NCI-H1436 (cell line): ENCODE data around the gene PLCH1.

Source experiments
- DNase-seq: peaks from one replicate; lab custom pipeline; 2025; lab: John Stamatoyannopoulos, UW

The PLCH1 gene

DNA sequence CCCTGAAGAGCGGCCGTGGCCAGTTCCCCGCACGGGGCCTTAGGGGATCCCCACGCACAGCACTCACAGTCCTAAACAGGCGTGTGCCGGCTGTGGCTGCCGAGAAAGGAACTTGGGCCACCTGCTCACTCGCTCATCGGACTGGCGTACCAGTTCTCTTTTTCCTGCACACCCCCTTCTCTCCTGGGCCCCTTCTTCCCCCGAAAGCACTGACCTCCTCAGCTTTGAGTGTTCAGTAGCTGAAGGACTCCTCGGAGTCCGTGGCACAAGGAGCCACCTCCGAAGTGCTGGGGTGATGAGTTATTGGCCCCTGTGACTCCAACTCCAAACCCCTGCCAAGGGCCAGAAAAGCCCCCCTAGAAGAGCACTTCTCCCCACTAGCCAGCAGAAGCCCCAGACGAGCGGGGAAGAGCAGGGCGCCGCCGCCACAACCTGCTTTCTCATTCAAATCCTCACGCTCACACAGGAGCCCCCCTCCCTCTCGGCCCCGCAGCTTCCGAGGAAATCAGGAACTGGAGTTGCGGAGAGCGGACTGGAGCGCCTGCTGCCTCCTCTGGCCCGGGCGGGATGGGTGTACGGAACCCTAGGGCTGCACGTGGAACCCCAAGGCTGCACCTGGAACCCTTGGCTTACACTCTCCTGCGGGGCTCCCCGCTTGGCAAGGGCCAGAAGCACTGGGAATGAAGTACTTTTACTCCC lies at the start of gene PLCH1:
Gene PLCH1, minus strand, starts transcription at position 446 of the 699 bp plus-strand sequence. CDS start 40,847 bp downstream, outside the sequence.
- DNase-seq = peak; percentile 74

DNA sequence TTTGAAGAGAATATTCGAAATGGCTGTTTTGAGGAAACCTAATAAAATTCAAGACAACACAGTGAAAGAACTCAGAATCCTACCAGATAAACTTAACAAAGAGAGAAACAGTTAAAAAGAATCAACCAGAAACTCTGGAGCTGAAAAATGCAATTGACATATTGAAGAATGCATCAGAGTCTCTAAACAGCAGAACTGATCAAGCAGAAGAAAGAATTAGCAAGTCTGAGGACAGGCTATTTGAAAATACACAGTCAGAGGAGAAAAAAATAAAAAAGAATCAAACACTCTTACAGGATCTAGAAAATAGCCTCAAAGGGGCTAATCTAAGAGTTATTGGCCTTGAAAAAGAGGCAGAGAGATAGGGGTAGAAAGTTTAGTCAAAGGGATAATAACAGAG lies 47.7 kb upstream of the PLCH1 start:
- DNase-seq = no peak

GRCh38 chr3:155791190-155791589 lies 46.3 kb upstream of the PLCH1 start:
- no peak for DNase-seq

GRCh38 chr3:155790272-155790925 lies 45.5 kb upstream of the PLCH1 start:
- no peak for DNase-seq

DNA sequence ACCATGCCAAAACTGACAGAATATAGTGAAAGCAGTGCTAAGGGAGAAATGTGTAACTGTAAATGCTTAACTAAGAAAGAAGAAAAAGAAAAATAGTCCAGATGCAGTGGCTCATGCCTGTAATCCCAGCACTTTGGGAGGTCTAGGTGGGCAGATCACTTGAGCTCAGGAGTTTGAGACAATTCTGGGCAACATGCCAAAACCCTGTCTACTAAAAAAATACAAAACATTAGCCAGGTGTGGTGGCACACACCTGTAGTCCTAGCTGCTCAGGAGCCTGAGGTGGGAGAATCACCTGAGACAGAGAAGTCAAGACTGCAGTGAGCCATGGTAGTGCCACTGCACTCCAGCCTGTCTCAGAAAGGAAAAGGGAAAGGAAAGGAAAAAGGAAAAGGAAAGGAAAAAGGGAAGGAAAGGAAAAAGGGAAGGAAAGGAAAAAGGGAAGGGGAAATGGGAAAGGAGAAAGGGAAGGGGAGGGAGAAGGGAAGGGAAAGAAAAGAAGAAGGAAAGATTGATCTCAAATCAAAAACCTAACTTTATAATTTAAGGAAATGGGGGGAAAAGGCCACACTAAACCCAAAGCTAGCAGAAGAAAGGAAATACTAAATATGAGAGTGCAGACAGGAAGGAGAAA lies 40.9 kb upstream of the PLCH1 start:
- DNase-seq = no peak

GRCh38 chr3:155782390-155782953 lies 37.6 kb upstream of the PLCH1 start:
- no peak for DNase-seq

- DNase-seq = no peak
Observed at GRCh38 chr3:155780291-155780690, 35.4 kb upstream of the PLCH1 start.

DNA sequence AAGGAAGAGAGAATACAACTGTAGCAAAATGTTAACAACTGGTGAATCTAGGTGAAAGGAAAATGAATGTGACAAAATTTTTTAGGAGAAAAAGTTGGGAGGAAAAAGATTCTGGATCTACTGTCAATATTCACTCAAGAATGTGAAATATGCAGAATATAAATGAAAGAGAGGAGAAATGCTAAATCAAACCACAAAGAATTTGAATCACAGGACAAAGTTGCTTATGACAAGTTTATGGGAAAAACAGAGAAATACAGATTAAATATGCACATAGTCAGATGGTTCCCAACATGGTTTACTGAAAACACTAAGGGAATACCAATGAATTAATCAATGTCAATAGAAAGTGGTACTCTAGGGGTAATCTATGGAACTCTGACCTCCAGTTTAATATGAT lies 33.6 kb upstream of the PLCH1 start:
- no peak for DNase-seq

GRCh38 chr3:155772801-155773200 lies 27.9 kb upstream of the PLCH1 start:
- DNase-seq = no peak

DNA sequence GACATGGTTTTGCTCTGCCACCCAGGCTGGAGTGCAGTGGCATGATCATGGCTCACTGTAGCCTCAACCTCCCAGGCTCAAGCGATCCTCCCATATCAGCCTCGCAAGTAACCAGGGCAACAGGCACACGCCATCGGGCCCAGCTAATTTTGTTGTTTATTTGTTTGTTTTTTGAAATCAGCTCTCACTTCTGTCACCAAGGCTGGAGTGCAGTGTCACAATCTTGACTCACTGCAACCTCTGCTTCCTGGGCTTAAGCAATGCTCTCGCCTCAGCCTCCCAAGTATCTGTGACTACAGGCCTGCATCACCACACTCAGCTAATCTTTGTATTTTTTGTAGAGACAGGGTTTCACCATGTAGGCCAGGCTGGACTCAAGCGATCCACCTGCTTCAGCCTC lies 26.3 kb upstream of the PLCH1 start:
- DNase-seq = no peak

- DNase-seq = no peak
Observed at GRCh38 chr3:155766206-155766605, 21.3 kb upstream of the PLCH1 start.

DNA sequence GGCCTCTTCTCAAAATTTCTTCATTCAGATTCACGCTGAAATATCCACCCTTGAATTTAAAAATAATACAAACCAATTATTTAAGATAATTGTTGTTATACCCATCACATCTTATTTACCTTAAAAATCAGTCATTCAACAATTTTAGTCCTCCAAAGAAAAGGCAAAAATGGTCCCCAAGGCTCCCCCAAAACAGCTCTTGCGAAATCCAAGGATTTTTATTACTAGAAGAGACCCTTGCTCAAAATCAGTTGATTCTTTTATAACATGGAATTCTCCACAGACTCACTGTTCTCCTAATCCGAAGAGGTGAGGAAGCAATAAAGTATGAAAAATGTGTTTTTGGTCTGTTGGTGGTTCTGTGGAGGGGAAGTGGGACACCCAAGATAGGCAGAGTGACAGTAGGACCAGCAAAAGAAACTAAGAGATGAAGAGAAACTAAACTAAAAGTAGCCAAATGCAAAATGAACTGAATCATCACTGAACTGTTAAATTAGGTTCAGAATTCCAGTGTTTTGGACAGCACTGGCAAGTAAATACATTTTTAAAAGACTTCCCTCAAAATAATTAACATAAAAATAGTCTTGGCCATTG lies 19.1 kb upstream of the PLCH1 start:
- DNase-seq = no peak

- no peak for DNase-seq
Observed at GRCh38 chr3:155760653-155761052, 15.8 kb upstream of the PLCH1 start.

DNA sequence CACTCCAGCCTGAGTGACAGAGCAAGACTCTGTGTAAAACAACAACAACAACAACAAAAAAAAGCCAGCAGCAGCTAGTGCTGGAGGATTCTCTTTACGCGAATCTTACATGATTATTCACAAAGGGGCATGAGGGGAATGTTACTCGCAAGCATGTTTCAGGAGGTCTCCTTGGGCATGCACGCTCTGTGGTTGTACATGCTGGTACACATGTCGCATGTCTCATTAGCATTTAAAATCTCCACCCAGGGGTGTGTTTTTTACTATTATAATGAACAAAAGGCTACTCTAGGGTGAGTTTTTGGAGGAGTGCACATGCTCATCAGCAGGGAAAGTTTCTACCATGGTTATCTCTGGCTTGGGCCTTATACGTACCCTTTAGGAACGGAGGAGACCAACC lies 12.7 kb upstream of the PLCH1 start:
- no peak for DNase-seq

DNA sequence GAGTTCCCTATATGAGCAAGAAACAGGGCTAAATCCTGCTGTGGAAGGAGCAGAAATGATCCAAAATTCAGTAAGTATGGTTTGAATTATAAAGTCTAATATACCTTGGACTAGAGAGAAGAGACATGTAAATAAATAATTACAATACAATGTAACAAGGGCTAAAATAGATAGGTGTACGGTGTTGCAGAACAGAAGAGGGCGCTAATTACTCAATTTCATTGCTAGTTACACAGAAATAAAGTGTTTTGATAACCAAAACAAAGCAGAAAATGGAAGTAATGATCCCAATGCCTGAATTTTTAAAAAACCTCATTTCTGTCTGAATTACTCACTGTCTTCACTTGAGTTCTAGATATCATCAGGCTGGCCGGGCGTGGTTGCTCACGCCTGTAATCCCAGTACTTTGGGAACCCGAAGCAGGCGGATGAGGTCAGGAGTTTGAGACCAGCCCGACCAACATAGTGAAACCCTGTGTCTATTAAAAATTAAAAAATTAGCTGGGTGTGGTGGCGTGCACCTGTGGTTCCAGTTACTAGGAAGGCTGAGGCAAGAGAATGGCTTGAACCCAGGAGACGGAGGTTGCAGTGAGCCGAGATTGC lies 8.3 kb upstream of the PLCH1 start:
- peak; percentile 48 for DNase-seq

GRCh38 chr3:155748611-155749365 lies 3.9 kb upstream of the PLCH1 start:
- DNase-seq = no peak

- no peak for DNase-seq
Observed at GRCh38 chr3:155747946-155748290, 3.0 kb upstream of the PLCH1 start.

GRCh38 chr3:155747286-155747945 lies 2.5 kb upstream of the PLCH1 start:
- DNase-seq = no peak

DNA sequence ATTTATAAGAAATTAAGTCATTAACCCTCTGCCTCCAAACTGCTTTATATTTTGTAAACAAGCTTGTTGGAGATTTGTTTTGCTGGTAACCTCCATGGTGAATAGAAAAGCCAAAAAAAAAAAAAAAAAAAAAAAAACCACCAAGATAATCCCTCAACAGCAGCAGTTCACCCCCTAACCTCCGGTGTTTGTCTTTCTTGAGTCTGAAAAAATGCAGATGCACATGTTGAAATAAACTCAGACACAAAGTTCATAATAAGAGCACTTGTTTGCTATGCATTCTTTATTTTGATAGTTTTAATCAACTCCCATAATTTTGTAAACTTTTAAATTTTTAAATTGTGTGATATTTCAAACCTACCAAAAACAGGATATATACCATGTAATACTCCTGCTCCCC lies 1.8 kb upstream of the PLCH1 start:
- DNase-seq = no peak

DNA sequence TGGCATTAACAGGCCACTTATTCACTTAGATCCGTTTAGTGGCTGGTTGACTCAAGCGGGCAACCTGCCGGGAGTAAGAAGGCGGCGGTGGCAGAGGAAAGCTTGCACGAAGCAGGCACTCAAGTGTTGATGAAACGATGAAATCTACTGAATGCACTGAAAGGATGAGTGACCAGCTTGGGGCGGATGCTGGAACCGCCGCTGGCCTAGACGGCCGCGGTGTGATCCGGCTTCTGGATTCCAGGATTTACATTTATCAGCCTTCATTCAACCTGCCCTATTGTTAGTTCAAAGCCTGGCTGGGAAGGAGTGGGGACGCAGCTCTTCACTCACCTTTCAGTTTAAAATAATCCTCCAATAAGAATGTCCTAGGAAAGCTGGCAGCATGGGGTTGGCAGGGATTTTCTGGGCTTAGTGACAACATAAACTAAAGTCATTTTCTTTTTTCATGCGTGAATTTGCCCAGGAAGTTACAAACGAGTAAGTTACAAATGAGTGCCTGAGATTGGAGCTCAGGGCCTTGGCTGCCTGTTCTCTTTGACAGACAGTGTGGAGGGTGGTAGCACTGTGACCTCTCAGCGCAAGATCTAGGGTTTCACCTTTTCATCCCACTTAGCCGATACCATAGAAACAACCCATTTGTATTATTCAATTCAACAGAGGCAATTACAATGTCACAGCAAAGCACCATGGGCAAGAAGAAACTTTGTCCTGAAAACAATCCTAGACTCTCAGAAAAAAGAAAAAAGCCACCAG lies 1.1 kb upstream of the PLCH1 start:
- peak; percentile 31 for DNase-seq
